H1 (cell line): ENCODE results near the gene FAM171A1.

Experiments
- CHD1 ChIP-seq: IDR thresholded peaks from 2 replicates; pipeline ENCODE4 v1.6.1; 2012; ENCODE audit warnings: low read depth, low read length, improper control_type of control experiment
- CHD2 ChIP-seq: IDR thresholded peaks from 2 replicates; pipeline ENCODE4 v1.6.1; 2012; ENCODE audit warnings: low read length, improper control_type of control experiment
- CHD7 ChIP-seq: fragments of 300-600 bp; sonication (generic); IDR thresholded peaks from 2 replicates; pipeline ENCODE4 v1.7.1; 2012; ENCODE audit warnings: low read length, moderate library complexity, mild to moderate bottlenecking, inconsistent platforms; ENCODE audit not compliant: insufficient replicate concordance
- CTBP2 ChIP-seq: IDR thresholded peaks from 2 replicates; pipeline ENCODE4 v1.7.0; 2011; ENCODE audit warnings: borderline replicate concordance, mild to moderate bottlenecking, moderate library complexity, mixed read lengths, low read length; ENCODE audit not compliant: insufficient read depth, insufficient read length
- CTCF ChIP-seq, 3 experiments: IDR thresholded peaks; 1 replicate in 2 of 3; 2 replicates in 1 of 3; pipeline versions ENCODE4 v1.5.1 to v1.6.1; 2011; ENCODE audit warnings: low read length in 3 of 3, mild to moderate bottlenecking in 3 of 3, inconsistent platforms in 2 of 3, low read depth in 1 of 3, moderate library complexity in 1 of 3; ENCODE audit not compliant: insufficient read depth in 1 of 3; ENCODE audit errors: control extremely low read depth in 1 of 3
- EP300 ChIP-seq, 2 experiments: IDR thresholded peaks; 1 replicate in 1 of 2; 2 replicates in 1 of 2; pipeline ENCODE4 v1.6.1; 2011 to 2012; ENCODE audit warnings: low read depth in 2 of 2, low read length in 2 of 2, mild to moderate bottlenecking in 2 of 2, borderline replicate concordance in 1 of 2, inconsistent platforms in 1 of 2, moderate library complexity in 1 of 2
- GABPA ChIP-seq: IDR thresholded peaks from 2 replicates; pipeline ENCODE4 v1.6.1; 2011; ENCODE audit warnings: mild to moderate bottlenecking, low read length, moderate library complexity, borderline replicate concordance; ENCODE audit not compliant: insufficient read depth
- POLR2A ChIP-seq, 2 experiments: IDR thresholded peaks; 1 replicate in 1 of 2; 2 replicates in 1 of 2; pipeline ENCODE4 v1.6.1; 2011; ENCODE audit warnings: low read depth in 2 of 2, low read length in 2 of 2, mild to moderate bottlenecking in 2 of 2; ENCODE audit errors: control extremely low read depth in 1 of 2
- POLR2AphosphoS5 ChIP-seq: IDR thresholded peaks from 2 replicates; pipeline ENCODE4 v1.6.1; 2011; ENCODE audit warnings: low read depth, low read length
- RBBP5 ChIP-seq: IDR thresholded peaks from 2 replicates; pipeline ENCODE4 v1.7.1; 2012; ENCODE audit warnings: low read depth, mild to moderate bottlenecking, inconsistent platforms, low read length, moderate library complexity, borderline replicate concordance
- SIN3A ChIP-seq, 2 experiments: IDR thresholded peaks in 1 of 2; conservative IDR thresholded peaks in 1 of 2; 2 replicates each; pipeline ENCODE4 v1.6.1; 2011 to 2012; ENCODE audit warnings: low read length in 2 of 2, improper control_type of control experiment in 1 of 2, low read depth in 1 of 2, mild to moderate bottlenecking in 1 of 2
- TAF1 ChIP-seq: IDR thresholded peaks from 2 replicates; pipeline ENCODE4 v1.6.1; 2011; ENCODE audit warnings: mild to moderate bottlenecking, low read depth, low read length

GRCh38 chr10:15344256-15344875 is 26.7 kb downstream of the FAM171A1 start:
- TF ChIP-seq CTCF (IDR thresholded peaks at IDR 0.05; ENCODE audit: control extremely low read depth in 1 of 3, insufficient read depth in 1 of 3, low read depth in 1 of 3, low read length in 3 of 3): no peak
- TF ChIP-seq POLR2AphosphoS5: no peak
- TF ChIP-seq POLR2A (IDR thresholded peaks at IDR 0.05; ENCODE audit: control extremely low read depth in 1 of 2, low read depth in 2 of 2, low read length in 2 of 2): no peak
- TF ChIP-seq GABPA: no peak
- no peak for TF ChIP-seq RBBP5
- no peak for TF ChIP-seq CHD7
- no peak for TF ChIP-seq CTBP2
- TF ChIP-seq EP300 (IDR thresholded peaks at IDR 0.05; ENCODE audit: borderline replicate concordance in 1 of 2, low read depth in 2 of 2, low read length in 2 of 2): no peak
- no peak for TF ChIP-seq SIN3A (conservative IDR thresholded peaks at IDR 0.05 in 1 of 2, IDR thresholded peaks at IDR 0.05 in 1 of 2; ENCODE audit: low read depth in 1 of 2, low read length in 2 of 2)
- TF ChIP-seq TAF1: no peak
- no peak for TF ChIP-seq CHD1
- no peak for TF ChIP-seq CHD2
